Kidney capillary endothelial cell (primary cell): ENCODE measurements around the gene ZNF518A.
A peak's percentile ranks its signal among the peaks of the same experiment; 100 is the strongest.

Experiments
- DNase-seq: peaks from one replicate; pipeline ENCODE4 v3.0.0-alpha.2; 2018; ENCODE audit warnings: low spot score

The ZNF518A gene

GRCh38 chr10:96129387-96130325 is at the start of gene ZNF518A:
Gene ZNF518A, plus strand, starts transcription at chr10:96130297. Its CDS starts 26,026 bp downstream, at chr10:96156323.
- DNase-seq, result peak; percentile 91

GRCh38 chr10:96082153-96082552 is 47.9 kb upstream of the ZNF518A start:
- no peak for DNase-seq

GRCh38 chr10:96082748-96083147 is 47.3 kb upstream of the ZNF518A start:
- DNase-seq, result no peak

GRCh38 chr10:96089116-96089515 is 41.0 kb upstream of the ZNF518A start:
- no peak for DNase-seq

- peak; percentile 90 for DNase-seq
These were observed 40.2 kb upstream of the ZNF518A start for GRCh38 chr10:96089670-96090462.

- DNase-seq, result no peak
These were observed 39.7 kb upstream of the ZNF518A start for GRCh38 chr10:96090463-96090800.

- DNase-seq, result no peak
These were observed 36.9 kb upstream of the ZNF518A start for GRCh38 chr10:96092999-96093767.

GRCh38 chr10:96093948-96094347 is 36.1 kb upstream of the ZNF518A start:
- DNase-seq, result no peak

GRCh38 chr10:96096958-96097357 is 33.1 kb upstream of the ZNF518A start:
- no peak for DNase-seq

GRCh38 chr10:96097865-96098264 is 32.2 kb upstream of the ZNF518A start:
- DNase-seq, result no peak

- DNase-seq, result no peak
These were observed 22.5 kb upstream of the ZNF518A start for GRCh38 chr10:96107623-96108038.

- no peak for DNase-seq
These were observed 17.6 kb upstream of the ZNF518A start for GRCh38 chr10:96112531-96112930.

- DNase-seq, result no peak
These were observed 11.3 kb upstream of the ZNF518A start for GRCh38 chr10:96118604-96119450.

GRCh38 chr10:96122824-96123223 is 7.3 kb upstream of the ZNF518A start:
- DNase-seq, result no peak

GRCh38 chr10:96124230-96125141 is 5.6 kb upstream of the ZNF518A start:
- no peak for DNase-seq

- no peak for DNase-seq
These were observed 5.0 kb upstream of the ZNF518A start for GRCh38 chr10:96125142-96125515.

- DNase-seq, result no peak
These were observed 364 bp downstream of the ZNF518A start for GRCh38 chr10:96130326-96130995.

GRCh38 chr10:96131621-96132020 is 1.5 kb downstream of the ZNF518A start:
- DNase-seq, result no peak

GRCh38 chr10:96133135-96133534 is 3.0 kb downstream of the ZNF518A start:
- DNase-seq, result no peak

- no peak for DNase-seq
These were observed 6.7 kb downstream of the ZNF518A start for GRCh38 chr10:96136810-96137209.
